OCI-M1 (cell line): ENCODE results near the gene KHDC1L.
"Not testable (repeated sequence)": the region's sequence is repeated elsewhere in the genome, so short reads cannot be mapped to it uniquely, and the experiment has no call there.

Experiments used
- DNase-seq: peaks from one replicate; lab custom pipeline; 2025; lab: John Stamatoyannopoulos, UW

The KHDC1L gene, protein sequence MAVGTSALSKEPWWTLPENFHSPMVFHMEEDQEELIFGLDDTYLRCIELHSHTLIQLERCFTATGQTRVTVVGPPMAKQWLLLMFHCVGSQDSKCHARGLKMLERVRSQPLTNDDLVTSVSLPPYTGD

DNA sequence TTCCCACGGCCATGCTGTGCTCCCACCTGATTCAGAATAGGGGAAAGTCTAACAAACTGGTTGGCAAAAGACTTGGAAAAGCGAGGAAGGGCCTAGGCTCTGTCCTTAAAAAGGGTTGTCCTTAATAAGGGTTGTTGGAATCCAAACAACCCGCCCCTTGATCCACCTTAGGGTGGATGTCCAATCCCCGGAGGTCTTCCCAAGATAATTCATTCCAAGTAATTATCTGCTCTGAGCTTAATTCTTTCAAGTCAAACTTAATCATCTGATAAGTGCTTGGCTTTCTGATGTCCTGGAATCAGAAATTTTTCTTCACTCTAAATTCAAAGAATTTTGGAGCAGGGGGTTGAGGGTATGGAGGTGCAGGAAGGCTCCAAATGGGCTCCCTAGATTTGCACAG is at the start of gene KHDC1L:
Gene KHDC1L, minus strand, starts transcription at position 101 of the 400 bp plus-strand sequence. Its CDS starts 88 bp downstream, at position 13.
- DNase-seq = no peak

DNA sequence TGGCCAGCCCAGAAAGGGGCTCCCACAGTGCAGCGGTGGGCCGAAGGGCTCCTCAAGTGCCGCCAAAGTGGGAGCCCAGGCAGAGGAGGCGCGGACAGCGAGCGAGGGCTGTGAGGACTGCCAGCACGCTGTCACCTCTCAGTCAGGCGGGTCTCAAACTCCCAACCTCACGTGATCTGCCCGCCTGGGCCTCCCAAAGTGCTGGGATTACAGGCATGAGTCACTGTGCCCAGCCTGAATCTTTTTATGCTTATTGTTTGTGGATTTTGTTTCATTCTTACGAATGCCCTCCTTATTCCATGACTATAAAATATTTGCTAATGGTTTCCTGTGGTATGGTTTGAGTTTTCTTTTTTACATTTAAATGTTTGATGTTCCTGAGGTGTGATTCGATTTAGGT is 44.0 kb upstream of the KHDC1L start:
- not testable (repeated sequence) for DNase-seq

DNA sequence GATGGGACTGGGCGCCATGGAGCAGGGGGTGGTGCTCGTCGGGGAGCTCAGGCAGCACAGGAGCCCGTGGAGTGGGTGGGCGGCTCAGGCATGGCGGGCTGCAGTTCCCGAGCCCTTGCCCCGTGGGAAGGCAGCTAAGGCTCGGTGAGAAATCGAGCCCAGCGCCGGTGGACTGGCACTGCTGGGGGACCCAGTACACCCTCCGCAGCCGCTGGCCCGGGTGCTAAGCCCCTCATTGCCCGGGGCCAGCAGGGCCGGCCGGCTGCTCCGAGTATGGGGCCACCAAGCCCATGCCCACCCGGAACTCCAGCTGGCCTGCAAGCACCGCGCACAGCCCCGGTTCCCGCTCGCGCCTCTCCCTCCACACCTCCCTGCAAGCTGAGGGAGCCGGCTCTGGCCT is 43.6 kb upstream of the KHDC1L start:
- DNase-seq = not testable (repeated sequence)

DNA sequence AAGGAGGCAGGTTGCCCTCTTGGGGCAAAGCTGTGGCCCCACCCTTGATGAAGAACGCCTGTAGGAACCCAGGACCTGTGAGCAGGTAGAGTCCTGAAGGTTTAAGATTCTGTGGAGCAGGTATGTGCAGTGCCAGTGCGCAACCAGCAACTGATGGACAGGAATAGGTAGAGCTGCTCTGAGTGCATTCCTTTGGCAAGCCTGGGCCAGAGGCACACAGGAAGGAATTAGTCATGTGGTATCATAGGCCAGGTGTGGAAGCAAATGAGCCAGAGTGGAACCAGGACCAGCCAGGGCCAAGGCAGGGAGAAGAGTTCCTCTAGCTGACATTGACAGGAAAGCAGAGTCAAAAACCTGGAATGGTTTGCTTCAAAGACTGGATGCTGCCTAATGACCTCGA is 39.1 kb upstream of the KHDC1L start:
- DNase-seq = no peak

DNA sequence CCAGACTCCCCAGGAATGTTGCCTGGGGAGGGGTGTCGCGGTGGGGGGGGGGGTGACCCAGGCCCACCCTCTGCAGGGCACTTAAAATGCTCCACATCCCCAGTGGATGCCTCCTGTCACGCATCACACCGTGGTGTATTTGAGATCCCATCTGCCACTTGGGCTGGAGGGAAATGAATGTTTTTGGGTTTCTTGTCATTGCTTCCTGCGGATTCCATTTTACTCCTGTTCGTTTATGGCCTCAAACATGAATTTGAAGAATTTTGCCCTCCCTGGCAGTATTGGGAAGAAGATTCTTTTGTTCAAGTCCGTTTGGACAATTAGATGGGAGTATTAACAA is 38.2 kb upstream of the KHDC1L start:
- DNase-seq = no peak

DNA sequence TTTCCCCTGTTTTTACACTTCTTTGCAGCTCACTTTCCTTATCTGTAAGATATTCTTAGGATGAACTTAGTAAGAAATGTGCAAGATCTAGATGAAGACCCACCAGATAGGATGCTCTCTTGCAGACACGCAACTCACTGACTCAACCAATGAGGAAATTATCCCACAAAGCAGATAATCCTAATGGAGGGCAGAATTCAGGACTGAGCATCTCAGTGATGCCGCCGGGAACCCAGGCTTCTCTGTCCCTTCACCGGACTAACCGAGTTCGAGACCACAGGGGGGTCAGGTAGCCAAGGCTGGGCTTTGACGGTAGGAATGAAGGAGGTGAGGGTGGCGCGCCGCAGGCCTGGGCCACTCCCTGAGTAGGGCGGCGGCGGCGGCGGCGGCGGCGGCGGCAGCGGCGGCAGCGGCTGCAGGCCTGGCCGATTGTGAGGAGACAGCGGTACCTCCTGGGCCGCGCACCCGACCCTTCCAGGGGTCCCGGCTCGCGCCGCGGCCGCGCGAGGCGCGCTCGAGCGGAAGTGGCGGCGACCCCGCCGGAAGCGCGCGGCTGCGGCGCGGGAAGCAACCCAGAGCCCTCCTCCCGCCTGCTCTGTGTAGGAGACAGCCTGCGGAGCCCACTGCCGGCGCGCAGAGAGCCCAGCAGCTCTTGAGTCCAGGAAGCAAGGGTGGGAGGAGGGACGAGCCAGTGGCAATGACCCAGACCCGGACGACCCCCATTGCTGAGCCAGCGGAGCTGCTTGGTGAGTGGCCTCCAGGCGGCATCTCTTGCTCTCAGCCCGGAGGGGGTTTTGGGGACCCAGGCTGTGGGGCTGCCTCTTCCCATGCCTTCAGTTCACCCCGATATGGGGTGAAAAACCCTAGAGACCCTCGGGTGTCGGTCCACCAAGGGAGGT is 37.6 kb upstream of the KHDC1L start, which contains the start of gene KHDC1:
Gene KHDC1, minus strand, starts transcription at position 526 of the 899 bp plus-strand sequence. CDS start 20,679 bp downstream, outside the sequence.
- peak; percentile 82 for DNase-seq

DNA sequence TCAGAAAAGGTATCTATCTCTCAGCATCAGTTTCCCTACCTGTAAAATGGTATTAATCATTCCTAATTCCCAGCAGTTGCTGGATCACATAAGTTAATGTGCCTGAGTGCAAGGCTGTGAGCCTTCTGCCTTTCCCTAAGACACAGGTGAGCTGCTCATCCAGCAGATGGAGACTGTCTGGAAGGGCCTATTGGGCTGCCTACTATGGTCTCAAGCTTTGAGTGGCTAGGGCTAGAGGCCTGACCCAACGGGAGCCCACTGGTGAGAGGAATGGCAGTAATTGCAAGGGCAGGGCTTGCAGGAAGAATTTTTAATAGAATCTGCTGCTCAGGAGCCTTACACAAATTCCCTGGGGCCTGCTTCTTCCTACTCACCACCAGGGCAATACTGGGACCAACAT is 33.4 kb upstream of the KHDC1L start:
- no peak for DNase-seq

DNA sequence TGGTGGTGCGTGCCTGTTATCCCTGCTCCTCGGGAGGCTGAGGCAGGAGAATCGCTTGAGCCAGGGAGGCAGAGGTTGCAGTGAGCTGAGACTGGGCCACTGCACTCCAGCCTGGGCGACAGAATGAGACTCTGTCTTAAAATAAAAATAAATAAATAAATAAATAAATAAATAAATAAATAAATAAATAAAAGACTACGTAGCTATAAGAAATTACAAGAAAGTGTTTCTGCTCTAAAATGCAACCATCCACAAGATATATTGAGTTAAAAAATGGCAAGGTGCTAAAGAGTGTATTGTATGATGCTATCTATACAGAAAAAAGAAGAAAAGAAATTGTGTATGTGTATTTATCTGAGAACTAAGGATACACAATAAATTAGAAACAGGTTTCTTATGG is 29.0 kb upstream of the KHDC1L start:
- not testable (repeated sequence) for DNase-seq

DNA sequence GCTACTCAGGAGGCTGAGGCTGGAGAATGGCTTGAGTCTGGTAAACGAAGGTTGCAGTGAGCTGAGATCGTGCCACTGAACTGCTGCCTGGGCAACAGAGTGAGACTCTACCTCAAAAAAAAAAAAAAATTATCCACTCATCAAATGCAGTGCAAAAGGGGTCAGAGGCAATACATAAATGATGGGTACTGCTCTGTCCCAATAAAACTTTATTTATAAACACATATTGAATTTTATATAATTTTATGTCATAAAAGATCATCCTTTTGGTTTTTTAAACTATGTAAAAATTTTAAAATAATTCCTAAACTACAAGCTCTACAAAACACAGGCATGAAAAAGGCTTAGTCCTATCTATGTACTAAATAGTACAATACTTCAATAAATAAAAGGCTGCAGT is 27.4 kb upstream of the KHDC1L start:
- DNase-seq = no peak

DNA sequence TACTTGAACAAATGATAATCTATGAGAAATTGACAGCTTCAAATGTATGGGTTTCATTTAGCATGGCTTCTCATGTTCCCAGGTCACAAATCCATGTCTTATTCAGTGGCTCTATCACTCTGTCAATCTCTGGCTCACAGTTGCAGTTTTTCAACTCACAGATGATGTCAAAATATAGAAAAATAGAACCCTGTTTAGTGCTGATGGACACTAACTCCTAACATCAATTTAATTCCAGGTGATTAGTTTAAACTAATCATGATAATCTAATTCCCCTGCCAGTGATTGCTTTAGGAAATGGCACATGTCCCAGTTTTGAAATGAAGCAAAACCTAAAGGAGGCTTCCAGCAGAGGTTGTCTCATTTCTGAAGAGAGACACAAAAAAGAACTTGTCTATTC is 24.7 kb upstream of the KHDC1L start:
- DNase-seq = no peak

DNA sequence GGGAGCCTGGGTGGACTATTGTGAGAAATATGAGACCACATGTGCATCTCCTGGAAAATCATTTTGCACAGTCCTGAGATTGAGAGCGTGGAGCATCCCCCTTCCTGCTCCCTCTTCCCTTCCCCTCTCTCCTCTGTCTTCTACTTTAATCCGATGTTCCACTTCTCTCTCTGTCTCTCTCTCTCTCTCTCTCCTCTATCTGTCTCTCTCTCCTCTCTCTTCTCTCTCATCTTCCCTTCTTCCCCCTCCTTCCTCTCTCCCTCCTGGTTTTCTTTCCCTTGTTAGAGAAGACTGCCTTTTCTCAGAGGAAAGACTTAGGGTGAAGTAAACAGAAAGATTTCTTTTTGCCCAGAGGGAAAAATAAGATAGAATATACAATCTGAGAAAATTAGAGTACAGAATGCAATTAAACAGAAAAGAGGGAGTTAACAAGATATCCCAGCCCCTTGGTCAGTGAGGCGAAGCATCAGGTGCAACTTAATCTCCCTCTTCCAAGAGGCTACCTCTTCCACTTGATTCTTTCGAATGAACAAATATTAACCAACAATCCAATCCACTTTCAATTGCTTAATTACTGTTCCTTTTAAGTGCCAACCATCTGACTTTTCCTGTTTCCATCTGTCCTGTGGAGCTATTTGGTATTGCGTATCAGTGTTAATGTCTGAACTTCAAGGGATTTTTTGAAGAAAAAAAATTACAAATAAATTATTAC is 23.1 kb upstream of the KHDC1L start:
- no peak for DNase-seq

DNA sequence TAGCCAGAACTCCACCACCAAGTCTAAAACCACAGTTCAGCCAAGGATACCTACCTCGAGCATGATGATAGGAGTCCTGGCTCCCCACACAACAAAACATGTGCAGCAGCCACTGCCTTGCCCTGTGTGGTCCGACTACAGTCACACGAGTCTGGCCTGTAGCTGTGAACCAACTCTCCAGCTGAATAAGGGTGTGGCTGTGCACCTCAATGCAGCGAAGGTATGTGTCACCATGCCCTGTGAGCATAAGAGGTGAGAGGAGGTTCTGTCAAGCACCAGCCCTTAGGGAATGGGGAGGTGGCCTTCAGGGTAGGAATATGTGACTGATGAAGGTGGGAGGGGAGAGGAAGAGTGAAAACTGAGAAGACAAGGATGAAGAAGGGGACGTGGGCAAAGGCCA is 16.7 kb upstream of the KHDC1L start:
- DNase-seq = no peak

DNA sequence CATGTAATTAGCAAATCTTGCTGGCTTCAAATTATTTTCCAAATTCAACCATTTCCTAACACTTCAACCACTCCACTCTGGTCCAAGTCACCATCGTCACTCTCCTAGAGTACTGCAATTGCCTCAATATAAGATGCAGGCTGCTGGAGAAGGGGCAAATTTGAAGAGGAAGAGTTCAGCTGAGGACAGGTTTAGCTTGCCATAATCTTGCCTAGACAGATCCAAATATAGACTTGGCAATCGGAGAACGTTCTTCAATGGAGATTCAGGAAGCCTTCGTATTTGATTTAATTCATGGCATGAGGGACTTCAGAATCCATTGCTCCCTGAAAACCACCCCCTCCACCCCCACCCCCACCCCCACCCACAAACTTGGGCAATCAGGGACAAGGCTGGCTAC is 15.4 kb upstream of the KHDC1L start:
- DNase-seq = no peak

DNA sequence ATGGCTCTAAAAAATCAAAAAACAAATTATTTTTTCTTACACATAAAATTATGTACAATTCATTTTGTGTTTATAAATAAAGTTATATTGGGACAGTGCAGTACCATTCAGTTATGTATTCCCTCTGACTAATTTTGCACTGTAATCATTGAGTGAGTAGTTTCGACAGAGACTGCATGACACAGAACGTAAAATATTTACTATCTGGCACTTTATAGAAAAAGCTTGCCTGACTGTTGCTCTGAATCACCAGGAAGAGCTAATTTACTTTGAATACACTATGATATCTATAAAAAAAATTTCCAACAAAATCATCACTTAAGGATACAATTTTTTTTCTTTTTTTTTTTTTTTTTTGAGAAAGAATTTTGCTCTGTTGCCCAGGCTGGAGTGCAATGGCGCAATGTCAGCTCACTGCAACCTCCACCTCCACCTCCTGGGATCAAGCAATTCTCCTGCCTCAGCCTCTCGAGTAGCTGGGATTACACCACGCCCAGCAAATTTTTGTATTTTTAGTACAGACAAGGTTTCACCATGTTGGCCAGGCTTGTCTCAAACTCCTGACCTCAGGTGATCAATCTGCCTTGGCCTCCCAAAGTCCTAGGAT is 11.0 kb upstream of the KHDC1L start:
- no peak for DNase-seq

DNA sequence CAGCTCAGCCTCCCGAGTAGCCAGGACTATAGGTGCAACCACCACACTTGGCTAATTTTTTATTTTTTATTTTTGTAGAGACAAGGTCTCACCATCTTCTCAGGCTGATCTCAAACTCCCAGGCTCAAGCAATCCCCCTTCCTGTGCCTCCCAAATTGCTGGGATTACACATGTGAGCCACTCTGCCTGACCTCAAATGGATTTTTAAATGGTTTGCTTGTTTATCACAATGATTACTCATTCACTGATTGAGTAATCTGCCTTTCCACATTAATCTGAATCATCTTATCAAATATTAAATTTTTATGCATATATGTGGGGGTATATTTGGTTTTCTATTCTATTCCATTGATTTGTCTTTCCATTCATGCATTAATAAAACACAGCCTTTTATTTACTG is 9.4 kb upstream of the KHDC1L start:
- no peak for DNase-seq

DNA sequence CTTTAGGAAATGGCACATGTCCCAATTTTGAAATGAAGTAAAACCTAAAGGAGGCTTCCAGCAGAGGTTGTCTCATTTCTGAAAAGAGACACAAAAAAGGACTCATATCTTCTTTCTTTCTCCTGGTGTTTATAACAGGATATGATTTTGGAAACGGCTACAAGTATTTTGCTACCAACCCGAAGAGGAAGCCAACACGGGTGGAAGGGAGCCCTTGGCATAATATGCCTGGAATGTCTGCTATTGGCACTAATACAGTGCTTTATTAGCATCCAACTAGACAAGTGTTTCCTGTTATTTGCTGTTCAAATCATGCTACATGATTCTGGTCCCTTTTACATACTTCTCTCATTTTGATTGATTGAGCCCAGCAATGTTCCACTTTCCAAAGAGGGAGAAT is 8.7 kb upstream of the KHDC1L start:
- not testable (repeated sequence) for DNase-seq

DNA sequence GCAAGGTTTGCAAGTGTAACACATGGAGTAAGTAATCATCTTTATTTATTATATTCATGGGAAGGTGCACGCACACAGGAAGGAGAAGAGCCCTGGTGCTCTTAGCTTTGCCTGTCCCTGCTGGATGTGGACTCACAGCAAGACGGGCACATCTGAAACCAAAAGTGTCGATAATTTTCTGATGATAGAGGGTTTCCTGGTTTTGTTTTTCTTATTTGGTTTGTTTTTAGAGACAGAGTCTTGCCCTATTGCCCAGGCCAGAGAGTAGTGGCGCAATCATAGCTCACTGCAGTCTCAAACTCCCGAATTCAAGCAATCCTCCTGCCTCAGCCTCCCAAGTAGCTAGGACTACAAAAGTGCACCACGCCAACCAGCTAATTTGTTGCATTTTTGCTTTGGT is 7.8 kb upstream of the KHDC1L start:
- DNase-seq = no peak

DNA sequence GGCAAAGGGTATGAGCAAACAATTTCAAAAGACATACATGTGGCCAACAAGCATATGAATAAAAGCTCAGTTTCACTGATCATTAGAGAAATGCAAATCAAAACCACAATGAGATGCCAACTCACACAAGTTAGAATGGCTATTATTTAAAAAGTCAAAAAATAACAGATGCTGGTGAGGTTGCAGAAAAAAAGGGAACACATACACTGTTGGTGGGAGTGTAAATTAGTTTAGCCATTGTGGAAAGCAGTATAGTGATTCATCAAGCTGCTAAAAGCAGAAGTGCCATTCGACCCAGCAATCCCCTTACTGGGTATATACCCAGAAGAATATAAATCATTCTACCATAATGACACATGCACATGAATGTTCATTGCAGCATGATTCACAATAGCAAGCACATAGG is 6.7 kb upstream of the KHDC1L start:
- peak; percentile 73 for DNase-seq

DNA sequence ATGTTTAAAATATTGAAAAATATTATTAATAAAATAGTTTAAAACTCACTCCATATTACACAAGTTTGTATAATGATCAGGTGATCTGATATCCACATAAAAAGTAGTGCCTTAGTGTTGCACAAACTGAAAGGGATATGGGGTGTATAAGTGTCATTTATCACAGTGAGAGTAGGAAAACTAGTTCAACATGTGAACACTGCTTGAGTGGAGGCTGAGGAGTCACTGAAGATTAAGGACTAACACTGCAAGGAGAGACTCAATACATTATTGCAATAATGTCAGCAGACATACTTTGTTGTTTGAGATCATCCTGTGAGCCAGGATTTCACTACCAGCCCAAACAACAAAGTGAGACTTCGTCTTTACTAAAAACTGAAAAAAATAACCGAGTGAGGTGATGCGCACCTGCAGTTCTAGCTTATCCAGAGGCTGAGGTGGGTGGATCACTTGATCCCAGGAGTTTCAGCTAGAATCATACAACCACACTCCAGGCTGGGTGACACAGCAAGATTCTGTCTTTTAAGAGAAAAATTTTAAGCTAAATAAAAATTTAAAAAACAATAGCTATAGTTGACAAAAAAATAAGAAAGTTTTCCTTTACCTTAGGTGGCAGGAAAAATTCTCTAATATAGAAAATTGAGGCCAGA is 2.4 kb upstream of the KHDC1L start:
- no peak for DNase-seq

DNA sequence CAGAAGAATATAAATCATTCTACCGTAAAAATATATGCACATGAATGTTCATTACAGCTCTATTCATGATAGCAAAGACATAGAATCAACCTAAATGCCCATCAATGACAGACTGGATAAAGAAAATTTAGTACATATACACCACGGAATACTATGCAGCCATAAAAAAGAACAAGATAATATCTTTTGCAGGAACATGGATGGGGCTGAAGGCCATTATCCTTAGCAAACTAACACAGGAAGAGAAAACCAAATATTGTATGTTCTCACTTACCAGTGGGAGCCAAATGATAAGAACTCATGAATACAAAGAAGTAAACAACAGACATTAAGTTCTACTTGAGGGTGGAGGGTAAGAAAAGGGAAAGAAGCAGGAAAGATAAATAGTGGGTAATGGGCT is 8.4 kb downstream of the KHDC1L start:
- DNase-seq = no peak

DNA sequence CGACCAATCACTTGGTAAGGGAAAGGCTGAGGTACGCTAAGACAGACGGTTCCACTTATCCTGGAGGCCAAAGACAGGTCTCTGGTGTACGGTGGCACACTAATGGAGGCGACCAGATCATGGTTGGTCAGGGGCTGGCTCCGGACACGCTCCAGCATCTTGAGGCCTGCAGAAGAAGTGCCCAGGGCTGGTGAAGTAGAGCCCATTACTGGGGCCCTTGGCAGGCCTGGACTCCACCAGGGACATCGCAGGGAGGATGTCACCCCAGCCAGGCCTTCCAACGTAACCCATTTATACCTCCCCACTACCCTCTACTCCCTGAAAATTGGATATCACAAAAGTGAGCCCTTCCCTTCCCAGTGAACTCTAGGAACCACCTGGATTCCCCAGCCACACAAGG is 16.2 kb downstream of the KHDC1L start:
- no peak for DNase-seq

DNA sequence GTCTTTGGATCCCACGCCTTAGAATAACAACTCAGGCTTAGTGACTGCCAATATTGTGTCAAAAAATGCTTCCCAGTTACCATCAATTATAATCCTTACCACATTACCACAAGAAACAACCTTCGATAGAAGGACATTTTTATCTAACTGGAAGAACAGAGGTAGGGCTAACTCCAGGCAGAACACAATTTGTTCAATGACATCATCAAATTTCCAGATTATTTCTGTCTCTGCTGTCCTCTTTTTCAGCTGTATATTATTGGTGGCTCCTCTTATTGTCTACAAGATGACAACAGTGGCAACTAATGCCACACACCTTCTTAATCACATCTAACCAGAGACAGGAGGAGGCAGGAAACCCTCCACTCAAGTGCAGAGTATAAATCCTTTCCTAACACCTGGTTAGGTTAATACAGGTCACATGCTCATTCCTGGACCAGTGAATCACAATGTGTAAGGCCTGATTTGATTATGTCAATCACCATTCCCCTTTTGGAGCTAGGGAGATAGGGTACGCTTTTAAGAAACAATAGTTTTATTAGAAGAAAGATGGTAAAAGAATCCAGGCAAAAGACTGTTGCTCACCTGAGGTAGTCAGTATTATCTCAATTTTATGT is 18.0 kb downstream of the KHDC1L start:
- no peak for DNase-seq
